ENCODE data around the gene PYGB.
"Not testable (repeated sequence)": the region's sequence is repeated elsewhere in the genome, so short reads cannot be mapped to it uniquely, and the experiment has no call there.

Gene PYGB

GRCh38 chr20:25249198-25249931 lies 1.5 kb downstream of the PYGB start:
- DNase-seq (ENCODE audit: low read depth in 2 of 2) = no peak

- no peak for DNase-seq (ENCODE audit: low read depth in 2 of 2)
These were observed 2.6 kb downstream of the PYGB start for GRCh38 chr20:25250508-25250907.

GRCh38 chr20:25251019-25251418 lies 3.1 kb downstream of the PYGB start:
- DNase-seq (ENCODE audit: low read depth in 2 of 2) = no peak

GRCh38 chr20:25251558-25251957 lies 3.7 kb downstream of the PYGB start:
- DNase-seq (ENCODE audit: low read depth in 2 of 2) = no peak

GRCh38 chr20:25252230-25252651 lies 4.4 kb downstream of the PYGB start:
- no peak for DNase-seq (ENCODE audit: low read depth in 2 of 2)

GRCh38 chr20:25252686-25253421 lies 5.0 kb downstream of the PYGB start:
- DNase-seq (ENCODE audit: low read depth in 2 of 2) = no peak

- no peak for DNase-seq (ENCODE audit: low read depth in 2 of 2)
These were observed 5.9 kb downstream of the PYGB start for GRCh38 chr20:25253606-25254275.

- DNase-seq (ENCODE audit: low read depth in 2 of 2) = no peak
These were observed 6.7 kb downstream of the PYGB start for GRCh38 chr20:25254571-25254970.

GRCh38 chr20:25254986-25255680 lies 7.2 kb downstream of the PYGB start:
- DNase-seq (ENCODE audit: low read depth in 2 of 2) = no peak

GRCh38 chr20:25256226-25256859 lies 8.5 kb downstream of the PYGB start:
- no peak for DNase-seq (ENCODE audit: low read depth in 2 of 2)

GRCh38 chr20:25257130-25257529 lies 9.2 kb downstream of the PYGB start:
- no peak for DNase-seq (ENCODE audit: low read depth in 2 of 2)

GRCh38 chr20:25257756-25258475 lies 10.0 kb downstream of the PYGB start:
- DNase-seq (ENCODE audit: low read depth in 2 of 2) = no peak

GRCh38 chr20:25258476-25258805 lies 10.6 kb downstream of the PYGB start:
- no peak for DNase-seq (ENCODE audit: low read depth in 2 of 2)

- no peak for DNase-seq (ENCODE audit: low read depth in 2 of 2)
These were observed 10.9 kb downstream of the PYGB start for GRCh38 chr20:25258828-25259227.

- DNase-seq (ENCODE audit: low read depth in 2 of 2) = no peak
These were observed 11.5 kb downstream of the PYGB start for GRCh38 chr20:25259358-25259757.

GRCh38 chr20:25259788-25260254 lies 11.9 kb downstream of the PYGB start:
- DNase-seq (ENCODE audit: low read depth in 2 of 2) = no peak

GRCh38 chr20:25260770-25261437 lies 13.0 kb downstream of the PYGB start:
- not testable (repeated sequence) for DNase-seq (ENCODE audit: low read depth in 2 of 2)

- DNase-seq (ENCODE audit: low read depth in 2 of 2) = no peak
These were observed 21.4 kb downstream of the PYGB start for GRCh38 chr20:25269057-25269832.

GRCh38 chr20:25269833-25270170 lies 21.9 kb downstream of the PYGB start:
- no peak for DNase-seq (ENCODE audit: low read depth in 2 of 2)

GRCh38 chr20:25270829-25271251 lies 23.0 kb downstream of the PYGB start:
- no peak for DNase-seq (ENCODE audit: low read depth in 2 of 2)
